GM18526 (cell line): Measurements from ENCODE around the gene FAM110D.
A peak's percentile ranks its signal among the peaks of the same experiment; 100 is the strongest.

ENCODE experiments used
- POLR2A ChIP-seq: IDR thresholded peaks from 3 replicates; pipeline ENCODE4 v1.6.1; 2011; ENCODE audit not compliant: insufficient read length; ENCODE audit errors: extremely low read depth

The FAM110D gene

GRCh38 chr1:26158908-26159742 is at the start of gene FAM110D:
Gene FAM110D (plus strand): TSS chr1:26159079. CDS start chr1:26161292, 2,213 bp downstream.
- TF ChIP-seq POLR2A, result no peak

- no peak for TF ChIP-seq POLR2A
These were observed 49.4 kb upstream of the FAM110D start for GRCh38 chr1:26109229-26110164.

DNA sequence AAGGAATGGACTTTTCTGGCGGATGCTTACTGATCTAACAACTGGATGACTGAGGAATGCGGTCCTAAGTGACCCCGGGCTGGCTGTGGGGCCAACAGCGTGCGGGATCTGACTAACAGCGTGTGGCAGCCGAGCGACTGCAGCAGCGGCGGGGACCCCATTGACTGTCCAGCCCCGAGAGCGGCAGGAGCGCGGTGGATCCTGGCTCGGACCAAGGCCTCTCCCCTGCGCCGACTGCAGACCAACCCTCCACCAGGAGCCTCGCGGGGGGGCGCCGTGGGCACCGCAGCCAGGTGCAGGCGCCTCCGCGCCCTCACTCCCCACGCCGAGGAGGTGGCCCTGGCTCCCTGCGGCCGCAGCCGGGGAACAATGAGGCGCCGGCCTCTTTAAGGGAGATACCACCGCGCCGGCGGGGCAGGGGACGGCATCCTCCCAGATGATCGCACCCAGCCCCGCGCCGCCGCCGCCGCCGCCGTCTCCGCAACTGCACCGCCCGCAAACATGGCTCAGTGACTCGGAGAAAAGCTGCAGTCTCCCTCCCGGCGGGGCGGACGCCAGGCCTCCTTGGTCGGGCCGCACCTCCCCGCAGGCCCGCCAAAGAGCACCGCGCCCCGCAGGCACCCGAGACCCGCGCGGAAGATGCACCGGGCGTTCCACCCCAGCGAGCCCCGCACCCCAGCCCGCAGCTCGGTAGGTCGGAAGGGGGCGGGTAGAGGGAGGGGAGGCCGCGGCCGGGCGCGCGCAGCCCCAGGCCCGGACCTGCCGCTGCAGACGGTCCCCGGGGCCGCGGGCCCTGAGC is 47.9 kb upstream of the FAM110D start:
- TF ChIP-seq POLR2A, result peak; percentile 58

DNA sequence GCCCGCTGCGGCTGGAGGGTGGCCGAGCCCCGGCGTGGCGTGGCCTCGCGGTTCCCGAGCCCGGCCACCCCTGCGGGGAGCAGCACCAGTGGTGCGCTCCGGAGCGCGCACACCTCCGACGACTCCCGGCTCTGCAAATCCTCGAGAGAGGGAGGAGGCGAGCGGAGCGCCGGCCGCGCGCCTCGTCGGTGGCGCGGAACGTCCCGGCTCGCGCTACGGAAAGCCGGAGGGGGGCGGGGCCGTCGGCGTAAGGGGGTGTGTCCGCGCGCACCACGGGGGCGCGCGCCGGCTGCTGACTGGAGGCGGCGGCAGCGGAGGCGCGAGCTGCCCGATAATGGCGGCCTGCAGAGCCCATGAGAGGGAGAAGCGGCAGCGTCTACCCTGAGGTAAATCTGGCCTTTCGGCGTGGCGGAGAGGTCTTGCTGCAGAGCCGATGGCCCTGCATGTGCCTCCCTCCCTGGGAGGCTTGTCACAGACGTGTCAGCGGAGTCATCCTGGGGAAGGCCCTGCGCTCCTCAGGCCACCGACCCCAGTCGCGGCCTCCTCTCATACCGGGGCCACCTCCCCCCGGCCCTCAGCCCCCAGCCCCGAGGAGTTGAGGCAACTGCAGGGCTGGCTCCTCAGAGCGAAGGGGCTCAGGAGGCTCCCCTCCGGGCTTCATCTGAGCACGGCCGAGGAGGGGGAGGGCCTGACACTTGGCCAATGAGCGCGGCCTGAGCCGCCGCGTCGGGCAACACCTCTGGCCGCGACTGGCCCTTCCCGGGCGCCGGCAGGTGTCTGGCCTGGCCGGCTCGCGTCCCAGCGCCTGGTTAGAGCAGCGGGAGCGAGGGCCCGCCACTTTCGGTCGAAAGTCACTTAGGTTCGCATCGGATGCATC is 47.1 kb upstream of the FAM110D start, which contains the start of gene PDIK1L:
PDIK1L (plus strand) TSS at position 295 of the 877 bp plus-strand sequence. CDS start 2,485 bp downstream, outside the sequence.
- TF ChIP-seq POLR2A, result peak; percentile 80

DNA sequence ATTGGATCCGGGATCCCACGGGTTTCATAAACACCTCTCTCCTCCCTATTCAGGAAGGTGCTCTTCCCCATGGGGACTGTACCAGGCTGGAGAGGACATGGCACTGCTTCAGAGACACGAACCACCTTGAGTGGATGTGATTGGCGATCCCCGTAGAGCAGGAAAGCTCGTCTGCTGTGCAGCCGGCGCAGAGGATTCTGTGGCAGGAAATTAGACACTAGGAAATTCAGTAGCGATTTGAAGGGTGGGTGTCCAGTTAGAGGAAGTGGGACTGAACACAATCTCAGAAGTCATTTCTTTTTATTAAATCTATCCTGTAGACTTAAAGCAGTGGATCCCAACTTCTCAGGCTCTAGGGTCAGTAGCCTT is 46.5 kb upstream of the FAM110D start:
- no peak for TF ChIP-seq POLR2A

- TF ChIP-seq POLR2A, result no peak
These were observed 44.5 kb upstream of the FAM110D start for GRCh38 chr1:26114165-26114927.

DNA sequence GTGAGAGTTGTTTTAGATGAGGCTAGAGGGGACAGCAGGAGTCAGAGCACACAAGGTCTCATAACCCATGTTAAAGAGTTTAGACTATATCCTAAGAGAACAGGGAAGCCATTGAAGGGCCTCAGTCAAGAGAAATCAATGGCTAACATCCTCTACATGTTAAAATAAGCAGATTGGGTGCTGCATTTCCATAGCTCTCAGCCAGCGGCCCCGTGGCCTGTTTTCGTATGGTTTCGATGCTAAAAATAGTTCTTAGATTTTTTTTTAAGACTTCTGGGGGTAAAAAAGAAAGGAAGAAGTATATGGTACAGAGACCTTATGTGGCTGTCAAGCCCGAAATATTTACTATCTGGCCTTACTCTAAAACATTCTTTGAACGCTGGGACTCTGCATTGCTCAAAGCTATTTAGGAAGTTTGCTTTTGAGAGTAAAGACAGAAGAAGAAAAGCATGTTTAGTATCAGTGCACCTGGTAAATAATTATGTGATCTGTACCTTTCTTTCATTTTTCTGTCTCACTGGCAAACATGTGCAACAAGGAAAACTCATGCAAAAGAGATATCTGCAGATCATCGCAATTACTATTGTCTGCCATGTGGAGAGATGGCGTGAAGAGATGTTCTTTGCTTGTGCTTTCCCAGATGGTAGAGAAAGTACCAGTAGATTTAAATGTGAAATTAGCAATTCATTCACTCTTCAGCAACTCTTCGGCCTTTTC is 38.8 kb upstream of the FAM110D start:
- no peak for TF ChIP-seq POLR2A

- TF ChIP-seq POLR2A, result no peak
These were observed 36.8 kb upstream of the FAM110D start for GRCh38 chr1:26121854-26122773.

GRCh38 chr1:26122988-26123973 is 35.6 kb upstream of the FAM110D start:
- no peak for TF ChIP-seq POLR2A
